ENCODE measurements around the gene TMEM19. TPM values are rescaled to one million over a fixed set of nuclear protein-coding genes. Genes with fewer than 3 reads are reported as not detected.

The TMEM19 gene
- total RNA-seq, 2 donors from 2014 or later, result 16.2 to 29.7 TPM

- H3K36me3 Mint-ChIP-seq (ENCODE audit: low read depth), result no peaks in the 10 kb centered on the region
- no peak for ATAC-seq (replicated peaks)
- H3K4me1 Mint-ChIP-seq, result no peaks in the 10 kb centered on the region
- no peak overlapping the region for H3K4me3 Mint-ChIP-seq
- H3K27ac Mint-ChIP-seq, result no peak overlapping the region
- H3K27me3 Mint-ChIP-seq, result peaks cover 5% of the 10 kb centered on the region
- peaks cover 9% of the 10 kb centered on the region for H3K9me3 Mint-ChIP-seq
These were observed 32.7 kb downstream of the TMEM19 start for GRCh38 chr12:71718611-71719010.

- no peaks in the 10 kb centered on the region for H3K36me3 Mint-ChIP-seq (ENCODE audit: low read depth)
- H3K27ac Mint-ChIP-seq, result no peak overlapping the region
- H3K9me3 Mint-ChIP-seq, result peaks cover 6% of the 10 kb centered on the region
- peaks cover 5% of the 10 kb centered on the region for H3K27me3 Mint-ChIP-seq
- H3K4me1 Mint-ChIP-seq, result no peaks in the 10 kb centered on the region
- no peak for ATAC-seq (replicated peaks)
- H3K4me3 Mint-ChIP-seq, result no peak overlapping the region
These were observed 33.9 kb downstream of the TMEM19 start for GRCh38 chr12:71719647-71720370.

GRCh38 chr12:71721783-71722505 lies 36.1 kb downstream of the TMEM19 start:
- no peak for ATAC-seq (replicated peaks)
- no peak overlapping the region for H3K27ac Mint-ChIP-seq
- H3K27me3 Mint-ChIP-seq, result peaks cover 10% of the 10 kb centered on the region
- H3K4me1 Mint-ChIP-seq, result no peaks in the 10 kb centered on the region
- peaks cover 4% of the 10 kb centered on the region for H3K9me3 Mint-ChIP-seq
- H3K36me3 Mint-ChIP-seq (ENCODE audit: low read depth), result no peaks in the 10 kb centered on the region
- H3K4me3 Mint-ChIP-seq, result no peak overlapping the region

GRCh38 chr12:71725011-71725410 lies 39.1 kb downstream of the TMEM19 start:
- peaks cover 5% of the 10 kb centered on the region for H3K27me3 Mint-ChIP-seq
- no peak for ATAC-seq (replicated peaks)
- no peak overlapping the region for H3K4me3 Mint-ChIP-seq
- H3K36me3 Mint-ChIP-seq (ENCODE audit: low read depth), result no peaks in the 10 kb centered on the region
- no peak overlapping the region for H3K27ac Mint-ChIP-seq
- H3K4me1 Mint-ChIP-seq, result no peaks in the 10 kb centered on the region
- H3K9me3 Mint-ChIP-seq, result peaks cover 4% of the 10 kb centered on the region

GRCh38 chr12:71726548-71726947 lies 40.7 kb downstream of the TMEM19 start:
- ATAC-seq (replicated peaks), result no peak
- H3K27ac Mint-ChIP-seq, result no peak overlapping the region
- H3K27me3 Mint-ChIP-seq, result peaks cover 5% of the 10 kb centered on the region
- no peaks in the 10 kb centered on the region for H3K36me3 Mint-ChIP-seq (ENCODE audit: low read depth)
- H3K4me1 Mint-ChIP-seq, result peaks cover 7% of the 10 kb centered on the region
- H3K4me3 Mint-ChIP-seq, result no peak overlapping the region
- H3K9me3 Mint-ChIP-seq, result peaks cover 4% of the 10 kb centered on the region

- peak; percentile 56 for ATAC-seq (replicated peaks)
- Mint-ChIP-seq H3K4me3 (no peak overlapping the region), H3K9me3 (peaks cover 4% of the 10 kb centered on the region), H3K27ac (no peak overlapping the region), H3K36me3 (ENCODE audit: low read depth) (no peaks in the 10 kb centered on the region), H3K4me1 (peaks cover 7% of the 10 kb centered on the region), H3K27me3 (peaks cover 5% of the 10 kb centered on the region)
These were observed 42.1 kb downstream of the TMEM19 start for GRCh38 chr12:71727958-71728357.

- H3K27ac Mint-ChIP-seq, result no peak overlapping the region
- no peak overlapping the region for H3K4me3 Mint-ChIP-seq
- ATAC-seq (replicated peaks), result no peak
- no peaks in the 10 kb centered on the region for H3K36me3 Mint-ChIP-seq (ENCODE audit: low read depth)
- H3K27me3 Mint-ChIP-seq, result no peaks in the 10 kb centered on the region
- H3K9me3 Mint-ChIP-seq, result no peaks in the 10 kb centered on the region
- H3K4me1 Mint-ChIP-seq, result peaks cover 7% of the 10 kb centered on the region
These were observed 45.1 kb downstream of the TMEM19 start for GRCh38 chr12:71730936-71731335.

- Mint-ChIP-seq H3K27ac (no peak overlapping the region), H3K4me3 (no peak overlapping the region), H3K9me3 (no peaks in the 10 kb centered on the region), H3K4me1 (peaks cover 7% of the 10 kb centered on the region), H3K36me3 (ENCODE audit: low read depth) (no peaks in the 10 kb centered on the region), H3K27me3 (no peaks in the 10 kb centered on the region)
- ATAC-seq (replicated peaks), result no peak
These were observed 45.8 kb downstream of the TMEM19 start for GRCh38 chr12:71731439-71732356.

GRCh38 chr12:71732357-71732712 lies 46.5 kb downstream of the TMEM19 start:
- no peak for ATAC-seq (replicated peaks)
- Mint-ChIP-seq H3K4me1 (peaks cover 7% of the 10 kb centered on the region), H3K36me3 (ENCODE audit: low read depth) (no peaks in the 10 kb centered on the region), H3K27me3 (no peaks in the 10 kb centered on the region), H3K9me3 (no peaks in the 10 kb centered on the region), H3K27ac (no peak overlapping the region), H3K4me3 (no peak overlapping the region)

GRCh38 chr12:71737197-71737596 lies 51.3 kb downstream of the TMEM19 start:
- no peak for ATAC-seq (replicated peaks)
- Mint-ChIP-seq H3K27ac (no peak overlapping the region), H3K27me3 (no peaks in the 10 kb centered on the region), H3K4me3 (no peak overlapping the region), H3K9me3 (no peaks in the 10 kb centered on the region), H3K4me1 (no peaks in the 10 kb centered on the region), H3K36me3 (ENCODE audit: low read depth) (no peaks in the 10 kb centered on the region)

- Mint-ChIP-seq H3K27ac (no peak overlapping the region), H3K27me3 (no peaks in the 10 kb centered on the region), H3K36me3 (ENCODE audit: low read depth) (no peaks in the 10 kb centered on the region), H3K9me3 (no peaks in the 10 kb centered on the region), H3K4me1 (no peaks in the 10 kb centered on the region), H3K4me3 (no peak overlapping the region)
- ATAC-seq (replicated peaks), result no peak
These were observed 57.1 kb downstream of the TMEM19 start for GRCh38 chr12:71742998-71743397.

GRCh38 chr12:71744522-71745300 lies 58.8 kb downstream of the TMEM19 start:
- no peaks in the 10 kb centered on the region for H3K36me3 Mint-ChIP-seq (ENCODE audit: low read depth)
- no peak overlapping the region for H3K4me3 Mint-ChIP-seq
- H3K27ac Mint-ChIP-seq, result no peak overlapping the region
- H3K27me3 Mint-ChIP-seq, result peaks cover 4% of the 10 kb centered on the region
- H3K9me3 Mint-ChIP-seq, result no peaks in the 10 kb centered on the region
- ATAC-seq (replicated peaks), result no peak
- H3K4me1 Mint-ChIP-seq, result no peaks in the 10 kb centered on the region

- ATAC-seq (replicated peaks), result peak; percentile 74
- no peaks in the 10 kb centered on the region for H3K36me3 Mint-ChIP-seq (ENCODE audit: low read depth)
- H3K27ac Mint-ChIP-seq, result no peak overlapping the region
- no peaks in the 10 kb centered on the region for H3K4me1 Mint-ChIP-seq
- H3K4me3 Mint-ChIP-seq, result no peak overlapping the region
- H3K9me3 Mint-ChIP-seq, result no peaks in the 10 kb centered on the region
- H3K27me3 Mint-ChIP-seq, result peaks cover 8% of the 10 kb centered on the region
These were observed 61.2 kb downstream of the TMEM19 start for GRCh38 chr12:71746974-71747611.

Data from activated T-helper 17 cell treated with anti-CD3 and anti-CD28 coated beads, Interleukin-2, amount 50 U/mL, for 72 hours (primary cell).